KMS-11 (cell line): ENCODE measurements around the gene MRPL54.

Experiments used
- H2AFZ ChIP-seq: fragments of 200-600 bp; sonication (generic); 2 replicates; pipeline ENCODE4 v1.6.1; 2016; ENCODE audit warnings: antibody characterized with exemption, mixed run types, low read depth
- H3K27ac ChIP-seq: fragments of 200-600 bp; sonication (generic); 2 replicates; pipeline ENCODE4 v1.6.1; 2016; ENCODE audit warnings: mild to moderate bottlenecking, mixed run types
- H3K27me3 ChIP-seq: fragments of 200-600 bp; sonication (generic); 2 replicates; pipeline ENCODE4 v1.6.1; 2017; ENCODE audit warnings: mild to moderate bottlenecking, low read depth, mixed run types, moderate library complexity; ENCODE audit not compliant: insufficient read depth
- H3K36me3 ChIP-seq: fragments of 200-600 bp; sonication (generic); 2 replicates; pipeline ENCODE4 v1.6.1; 2017; ENCODE audit warnings: mild to moderate bottlenecking, mixed run types; ENCODE audit not compliant: insufficient read depth
- H3K4me1 ChIP-seq: fragments of 200-600 bp; sonication (generic); 2 replicates; pipeline ENCODE4 v1.6.1; 2016; ENCODE audit warnings: mild to moderate bottlenecking, low read depth, mixed run types; ENCODE audit not compliant: poor library complexity, severe bottlenecking
- H3K4me2 ChIP-seq: fragments of 200-600 bp; sonication (generic); 2 replicates; pipeline ENCODE4 v1.7.0; 2016; ENCODE audit warnings: mild to moderate bottlenecking, mixed run types
- H3K4me3 ChIP-seq: fragments of 200-600 bp; sonication (generic); IDR thresholded peaks from 2 replicates; pipeline ENCODE4 v1.6.1; 2017; ENCODE audit warnings: low read depth, low read length, mixed read lengths; ENCODE audit not compliant: insufficient read depth
- H3K79me2 ChIP-seq: fragments of 200-600 bp; sonication (generic); 2 replicates; pipeline ENCODE4 v1.6.1; 2016; ENCODE audit warnings: low read depth, mixed run types; ENCODE audit not compliant: insufficient read depth
- H3K9ac ChIP-seq: fragments of 200-600 bp; sonication (generic); 2 replicates; pipeline ENCODE4 v1.6.1; 2016; ENCODE audit warnings: mild to moderate bottlenecking, mixed run types
- H4K20me1 ChIP-seq: fragments of 200-600 bp; sonication (generic); 2 replicates; pipeline ENCODE4 v1.6.1; 2016; ENCODE audit warnings: mild to moderate bottlenecking, mixed run types; ENCODE audit not compliant: insufficient read depth
- TF ChIP-seq, protein P1 (sequence below): fragments of 200-600 bp; sonication (generic); conservative IDR thresholded peaks from 2 replicates; pipeline ENCODE4 v1.6.1; 2017; ENCODE audit warnings: low read depth, mild to moderate bottlenecking, antibody characterized with exemption, low read length, moderate library complexity, mixed read lengths

Gene MRPL54

DNA sequence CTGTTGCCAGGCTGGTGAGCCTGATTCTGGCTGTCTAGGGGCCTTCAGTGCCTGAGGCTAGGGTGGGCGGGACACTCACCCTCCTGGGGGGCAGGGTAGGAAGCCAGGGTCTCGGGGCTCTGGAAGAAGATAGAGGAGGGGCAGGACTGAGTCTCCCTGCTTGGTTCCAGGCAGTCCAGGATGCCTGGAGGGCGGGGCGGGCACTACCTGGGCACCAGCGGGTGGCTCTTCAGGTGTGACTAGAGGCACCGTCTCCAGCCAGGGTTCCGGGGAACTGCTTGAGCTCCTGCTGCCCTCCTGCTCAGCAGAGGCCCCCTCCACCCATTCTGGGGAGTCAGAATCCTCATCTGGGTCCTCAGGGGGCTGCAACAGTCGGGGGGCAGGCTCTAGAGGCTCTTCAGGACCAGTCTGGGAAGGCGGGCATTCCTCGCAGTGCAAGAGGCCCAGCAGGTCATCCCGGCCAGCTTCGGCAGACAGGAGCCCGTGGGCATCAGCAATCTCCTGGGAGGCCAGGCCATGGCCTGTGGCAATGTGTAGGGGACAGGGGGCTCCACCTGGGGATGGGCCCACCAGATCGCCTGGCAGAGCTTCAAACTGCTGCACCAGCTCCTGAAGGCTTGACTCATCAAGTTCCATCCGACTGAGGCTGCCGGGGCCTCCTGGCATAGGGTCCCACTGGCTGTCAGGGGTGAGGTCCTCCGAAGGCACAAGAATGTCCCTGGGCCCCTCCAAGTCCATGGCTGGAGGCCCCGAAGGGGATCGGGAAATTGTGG is 2.8 kb upstream of the MRPL54 start:
- Histone ChIP-seq H3K4me2 (no peak overlapping the region; the same call in 1 of the 2 replicates), H3K9ac (no peak overlapping the region), H3K27me3 (no peaks in the 10 kb centered on the region), H3K79me2 (peaks cover 10% of the 10 kb centered on the region; the same call in 1 of the 2 replicates), H3K27ac (no peak overlapping the region), H3K36me3 (no peaks in the 10 kb centered on the region), H3K4me1 (peaks cover 23% of the 10 kb centered on the region), H3K4me3 (no peak overlapping the region), H2AFZ (no peak overlapping the region), H4K20me1 (no peaks in the 10 kb centered on the region)
- TF ChIP-seq, protein P1, sequence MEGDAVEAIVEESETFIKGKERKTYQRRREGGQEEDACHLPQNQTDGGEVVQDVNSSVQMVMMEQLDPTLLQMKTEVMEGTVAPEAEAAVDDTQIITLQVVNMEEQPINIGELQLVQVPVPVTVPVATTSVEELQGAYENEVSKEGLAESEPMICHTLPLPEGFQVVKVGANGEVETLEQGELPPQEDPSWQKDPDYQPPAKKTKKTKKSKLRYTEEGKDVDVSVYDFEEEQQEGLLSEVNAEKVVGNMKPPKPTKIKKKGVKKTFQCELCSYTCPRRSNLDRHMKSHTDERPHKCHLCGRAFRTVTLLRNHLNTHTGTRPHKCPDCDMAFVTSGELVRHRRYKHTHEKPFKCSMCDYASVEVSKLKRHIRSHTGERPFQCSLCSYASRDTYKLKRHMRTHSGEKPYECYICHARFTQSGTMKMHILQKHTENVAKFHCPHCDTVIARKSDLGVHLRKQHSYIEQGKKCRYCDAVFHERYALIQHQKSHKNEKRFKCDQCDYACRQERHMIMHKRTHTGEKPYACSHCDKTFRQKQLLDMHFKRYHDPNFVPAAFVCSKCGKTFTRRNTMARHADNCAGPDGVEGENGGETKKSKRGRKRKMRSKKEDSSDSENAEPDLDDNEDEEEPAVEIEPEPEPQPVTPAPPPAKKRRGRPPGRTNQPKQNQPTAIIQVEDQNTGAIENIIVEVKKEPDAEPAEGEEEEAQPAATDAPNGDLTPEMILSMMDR: no peak

DNA sequence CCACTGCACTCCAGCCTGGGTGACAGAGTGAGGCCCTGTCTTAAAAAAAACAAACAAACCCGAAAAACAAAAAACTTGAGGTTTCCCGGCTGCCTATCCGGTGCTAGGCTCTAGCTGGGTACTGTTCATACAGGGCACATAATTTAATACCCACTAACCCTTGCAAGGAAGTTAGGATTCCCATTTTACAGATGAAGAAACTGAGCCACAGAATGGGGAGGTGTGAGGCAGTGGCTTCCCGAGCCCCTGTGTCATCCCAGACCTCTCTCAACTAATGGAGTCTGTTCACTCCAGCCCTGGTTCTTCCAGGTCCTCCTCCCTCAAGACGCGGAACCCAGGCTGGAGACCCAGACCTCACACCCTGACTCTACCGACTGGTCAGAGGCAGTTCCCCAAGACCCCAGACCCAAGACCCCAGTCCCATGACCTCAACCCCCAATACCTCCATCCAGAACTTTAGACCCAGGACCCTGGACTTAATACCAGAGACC is 1.6 kb upstream of the MRPL54 start:
- TF ChIP-seq, protein P1: no peak
- Histone ChIP-seq H3K36me3 (no peaks in the 10 kb centered on the region), H3K79me2 (peaks cover 10% of the 10 kb centered on the region; the same call in 1 of the 2 replicates), H3K27ac (peak overlapping the region; percentile 65), H3K4me2 (peak overlapping the region; percentile 80), H3K4me1 (peaks cover 23% of the 10 kb centered on the region), H3K27me3 (no peaks in the 10 kb centered on the region), H3K4me3 (no peak overlapping the region), H3K9ac (peak overlapping the region; percentile 90), H4K20me1 (no peaks in the 10 kb centered on the region), H2AFZ (peak overlapping the region; percentile 86)

DNA sequence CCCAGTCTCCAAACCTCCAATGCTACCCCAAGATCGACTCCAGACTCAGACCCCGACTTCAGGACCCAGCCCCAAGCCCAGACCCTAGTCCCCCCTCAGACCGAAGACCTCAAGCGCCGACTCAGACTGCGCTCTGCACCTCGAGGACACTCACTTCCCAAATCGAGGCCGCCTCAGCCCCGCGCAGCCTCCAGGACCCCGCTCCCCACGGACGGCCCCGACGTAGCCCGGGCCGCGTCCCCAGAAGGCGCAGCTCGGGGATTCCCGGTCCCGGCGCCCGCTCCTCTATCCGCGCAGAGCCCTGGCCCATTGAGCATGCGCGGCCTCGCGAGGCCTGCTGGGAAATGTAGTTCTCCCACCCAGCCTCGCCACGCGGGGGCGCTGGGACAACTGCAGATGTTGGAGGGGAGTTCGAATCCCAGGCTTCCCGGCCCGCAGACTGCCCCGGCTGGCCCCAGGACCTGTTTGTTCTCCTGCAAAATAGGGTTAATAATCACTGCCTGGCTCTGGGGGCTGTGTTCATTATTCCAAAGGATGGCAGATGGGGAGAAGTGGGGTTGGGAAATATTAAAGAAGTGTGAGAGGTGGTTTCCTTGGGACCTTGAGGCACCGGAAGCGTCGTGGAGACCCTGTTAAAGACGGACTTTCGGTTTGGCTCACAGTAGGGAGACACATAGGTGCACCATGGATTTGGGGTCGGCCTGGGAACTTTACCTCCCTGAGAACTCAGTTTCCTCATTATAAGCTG is 926 bp upstream of the MRPL54 start, which contains the start of gene APBA3:
Gene APBA3, minus strand, starts transcription at position 311 of the 748 bp plus-strand sequence. CDS start 1,428 bp downstream, outside the sequence.
- peak within 1 kb of the TSS; percentile 91 for H3K27ac ChIP-seq
- no peaks in the 10 kb centered on the region for H4K20me1 ChIP-seq
- peaks cover 23% of the 10 kb centered on the region for H3K4me1 ChIP-seq
- peaks cover 10% of the 10 kb centered on the region; the same call in 1 of the 2 replicates for H3K79me2 ChIP-seq
- H3K36me3 ChIP-seq: no peaks in the 10 kb centered on the region
- no peak within 1 kb of the TSS for H3K4me3 ChIP-seq
- H2AFZ ChIP-seq: peak within 1 kb of the TSS; percentile 86
- no peaks in the 10 kb centered on the region for H3K27me3 ChIP-seq
- TF ChIP-seq, protein P1: peak; percentile 81
- peak within 1 kb of the TSS; percentile 80 for H3K4me2 ChIP-seq
- H3K9ac ChIP-seq: peak within 1 kb of the TSS; percentile 90

DNA sequence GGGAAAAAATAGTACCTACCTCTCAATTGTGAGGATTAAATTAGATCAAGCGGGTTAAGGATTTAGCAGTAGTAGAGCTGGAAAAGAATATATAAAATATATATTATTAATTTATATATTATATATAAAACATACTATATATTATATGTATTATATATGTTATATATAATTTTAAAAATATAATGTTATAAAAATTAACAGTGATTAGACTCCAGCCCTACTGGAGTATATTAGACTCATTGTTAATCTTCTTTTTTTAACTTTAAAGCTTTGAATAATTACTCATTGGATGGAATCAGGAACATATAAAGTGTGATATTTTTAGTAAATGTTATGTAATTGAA is 380 bp upstream of the MRPL54 start:
- peak overlapping the region; percentile 80 for H3K4me2 ChIP-seq
- H3K9ac ChIP-seq: no peak overlapping the region
- H4K20me1 ChIP-seq: no peaks in the 10 kb centered on the region
- no peak overlapping the region for H3K4me3 ChIP-seq
- no peaks in the 10 kb centered on the region for H3K36me3 ChIP-seq
- H3K4me1 ChIP-seq: peaks cover 23% of the 10 kb centered on the region
- TF ChIP-seq, protein P1: no peak
- H3K27me3 ChIP-seq: no peaks in the 10 kb centered on the region
- peaks cover 10% of the 10 kb centered on the region; the same call in 1 of the 2 replicates for H3K79me2 ChIP-seq
- H3K27ac ChIP-seq: peak overlapping the region; percentile 91
- peak overlapping the region; percentile 86; the same call in 1 of the 2 replicates for H2AFZ ChIP-seq
